ENCODE data around the gene PCDHGA9. TPM values are rescaled to one million over a fixed set of nuclear protein-coding genes. Genes with fewer than 3 reads are reported as not detected.
"Not testable (repeated sequence)": the region's sequence is repeated elsewhere in the genome, so short reads cannot be mapped to it uniquely, and the experiment has no call there.

The PCDHGA9 gene
- total RNA-seq, 6 experiments from 2014 or later, result 1.0 to 2.5 (median 1.3) TPM

GRCh38 chr5:141389153-141390042 lies 13.2 kb upstream of the PCDHGA9 start:
- no peak overlapping the region for H3K27ac ChIP-seq
- no peaks in the 10 kb centered on the region for H3K27me3 ChIP-seq
- H3K9me3 ChIP-seq, result peaks cover 0 to 14% (median 5%) of the 10 kb centered on the region in 4 donors
- no peak for DNase-seq
- no peak for ATAC-seq
- peaks cover 0 to 3% (median 0%) of the 10 kb centered on the region in 4 donors for H3K36me3 ChIP-seq
- intact Hi-C loops (cut with DNase I), result no loop called here
- no peak overlapping the region for H3K4me3 ChIP-seq
- 36% methylated on average over 20 of the region's 77 CpGs for WGBS (ENCODE audit: insufficient coverage, low coverage, low lambda C conversion rate, missing lambda C conversion rate)
- TF ChIP-seq POLR2A (IDR thresholded peaks at IDR 0.05), result no peak
- TF ChIP-seq, protein P1, sequence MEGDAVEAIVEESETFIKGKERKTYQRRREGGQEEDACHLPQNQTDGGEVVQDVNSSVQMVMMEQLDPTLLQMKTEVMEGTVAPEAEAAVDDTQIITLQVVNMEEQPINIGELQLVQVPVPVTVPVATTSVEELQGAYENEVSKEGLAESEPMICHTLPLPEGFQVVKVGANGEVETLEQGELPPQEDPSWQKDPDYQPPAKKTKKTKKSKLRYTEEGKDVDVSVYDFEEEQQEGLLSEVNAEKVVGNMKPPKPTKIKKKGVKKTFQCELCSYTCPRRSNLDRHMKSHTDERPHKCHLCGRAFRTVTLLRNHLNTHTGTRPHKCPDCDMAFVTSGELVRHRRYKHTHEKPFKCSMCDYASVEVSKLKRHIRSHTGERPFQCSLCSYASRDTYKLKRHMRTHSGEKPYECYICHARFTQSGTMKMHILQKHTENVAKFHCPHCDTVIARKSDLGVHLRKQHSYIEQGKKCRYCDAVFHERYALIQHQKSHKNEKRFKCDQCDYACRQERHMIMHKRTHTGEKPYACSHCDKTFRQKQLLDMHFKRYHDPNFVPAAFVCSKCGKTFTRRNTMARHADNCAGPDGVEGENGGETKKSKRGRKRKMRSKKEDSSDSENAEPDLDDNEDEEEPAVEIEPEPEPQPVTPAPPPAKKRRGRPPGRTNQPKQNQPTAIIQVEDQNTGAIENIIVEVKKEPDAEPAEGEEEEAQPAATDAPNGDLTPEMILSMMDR (IDR thresholded peaks at IDR 0.05), result no peak
- H3K4me1 ChIP-seq, result no peaks in the 10 kb centered on the region

DNA sequence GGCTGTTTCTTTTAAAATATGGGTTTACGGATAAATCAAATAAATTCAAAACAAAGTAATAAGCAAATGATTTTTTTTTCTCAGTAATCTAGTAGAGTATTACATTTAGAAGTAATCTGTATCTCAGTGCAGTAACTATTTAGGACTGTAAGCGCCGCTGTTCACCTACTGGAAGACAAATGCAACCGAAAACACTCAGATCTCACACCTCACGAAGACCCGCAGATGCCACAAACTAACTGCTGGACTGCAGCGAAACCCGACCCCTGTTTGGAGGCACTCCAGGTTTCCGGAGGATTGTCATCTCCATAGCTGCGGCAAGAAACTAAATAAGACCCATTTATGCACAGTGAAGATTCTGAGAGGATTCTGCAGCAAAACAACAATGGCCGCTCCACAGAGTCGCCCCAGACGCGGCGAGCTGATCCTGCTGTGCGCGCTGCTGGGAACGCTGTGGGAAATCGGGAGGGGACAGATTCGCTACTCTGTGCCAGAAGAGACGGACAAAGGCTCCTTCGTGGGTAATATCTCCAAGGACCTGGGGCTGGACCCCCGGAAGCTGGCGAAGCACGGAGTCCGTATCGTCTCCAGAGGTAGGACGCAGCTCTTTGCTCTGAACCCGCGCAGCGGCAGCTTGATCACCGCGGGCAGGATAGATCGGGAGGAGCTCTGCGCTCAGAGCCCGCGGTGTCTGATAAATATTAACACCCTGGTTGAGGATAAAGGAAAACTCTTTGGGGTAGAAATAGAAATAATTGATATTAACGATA lies 10.0 kb upstream of the PCDHGA9 start, which contains the start of gene PCDHGA8:
TSS of gene PCDHGA8 (plus strand) at position 205 of the 770 bp plus-strand sequence. CDS start at position 386, 181 bp downstream.
- H3K4me1 ChIP-seq, result no peaks in the 10 kb centered on the region
- H3K27ac ChIP-seq, result no peak within 1 kb of the TSS
- H3K9me3 ChIP-seq, result peaks cover 0 to 20% (median 5%) of the 10 kb centered on the region in 4 donors
- 34% methylated on average over 23 of the region's 38 CpGs for WGBS (ENCODE audit: insufficient coverage, low coverage, low lambda C conversion rate, missing lambda C conversion rate)
- intact Hi-C loops (cut with DNase I), result no loop called here
- TF ChIP-seq, protein P1 (IDR thresholded peaks at IDR 0.05), result no peak
- no peak for TF ChIP-seq POLR2A (IDR thresholded peaks at IDR 0.05)
- no peak within 1 kb of the TSS for H3K4me3 ChIP-seq
- peaks cover 0 to 3% (median 0%) of the 10 kb centered on the region in 4 donors for H3K36me3 ChIP-seq
- no peaks in the 10 kb centered on the region for H3K27me3 ChIP-seq
- no peak for ATAC-seq
- no peak for DNase-seq

GRCh38 chr5:141393267-141393666 lies 9.3 kb upstream of the PCDHGA9 start:
- ATAC-seq, result no peak
- intact Hi-C loops (cut with DNase I), result no loop called here
- peaks cover 0 to 3% (median 0%) of the 10 kb centered on the region in 4 donors for H3K36me3 ChIP-seq
- no peak overlapping the region for H3K27ac ChIP-seq
- no peak overlapping the region for H3K4me3 ChIP-seq
- peaks cover 0 to 19% (median 5%) of the 10 kb centered on the region in 4 donors for H3K9me3 ChIP-seq
- DNase-seq, result no peak
- H3K4me1 ChIP-seq, result no peaks in the 10 kb centered on the region
- 50% methylated on average over 16 of the region's 21 CpGs for WGBS (ENCODE audit: insufficient coverage, low coverage, low lambda C conversion rate, missing lambda C conversion rate)
- no peaks in the 10 kb centered on the region for H3K27me3 ChIP-seq
- TF ChIP-seq, protein P1 (IDR thresholded peaks at IDR 0.05), result no peak
- no peak for TF ChIP-seq POLR2A (IDR thresholded peaks at IDR 0.05)

DNA sequence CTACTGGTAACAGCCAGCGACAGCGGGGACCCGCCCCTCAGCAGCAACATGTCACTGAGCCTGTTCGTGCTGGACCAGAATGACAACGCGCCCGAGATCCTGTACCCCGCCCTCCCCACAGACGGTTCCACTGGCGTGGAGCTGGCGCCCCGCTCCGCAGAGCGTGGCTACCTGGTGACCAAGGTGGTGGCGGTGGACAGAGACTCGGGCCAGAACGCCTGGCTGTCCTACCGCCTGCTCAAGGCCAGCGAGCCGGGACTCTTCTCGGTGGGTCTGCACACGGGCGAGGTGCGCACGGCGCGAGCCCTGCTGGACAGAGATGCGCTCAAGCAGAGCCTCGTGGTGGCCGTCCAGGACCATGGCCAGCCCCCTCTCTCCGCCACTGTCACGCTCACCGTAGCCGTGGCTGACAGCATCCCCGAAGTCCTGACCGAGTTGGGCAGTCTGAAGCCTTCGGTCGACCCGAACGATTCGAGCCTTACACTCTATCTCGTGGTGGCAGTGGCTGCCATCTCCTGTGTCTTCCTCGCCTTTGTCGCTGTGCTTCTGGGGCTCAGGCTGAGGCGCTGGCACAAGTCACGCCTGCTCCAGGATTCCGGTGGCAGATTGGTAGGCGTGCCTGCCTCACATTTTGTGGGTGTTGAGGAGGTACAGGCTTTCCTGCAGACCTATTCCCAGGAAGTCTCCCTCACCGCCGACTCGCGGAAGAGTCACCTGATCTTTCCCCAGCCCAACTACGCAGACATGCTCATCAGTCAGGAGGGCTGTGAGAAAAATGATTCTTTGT lies 8.0 kb upstream of the PCDHGA9 start:
- H3K4me3 ChIP-seq; H3K36me3 ChIP-seq; H3K27ac ChIP-seq; intact Hi-C loops (cut with DNase I); H3K4me1 ChIP-seq; H3K27me3 ChIP-seq; ATAC-seq; DNase-seq: not testable (repeated sequence)
- 47% methylated on average over 21 of the region's 53 CpGs for WGBS (ENCODE audit: insufficient coverage, low coverage, low lambda C conversion rate, missing lambda C conversion rate)
- peaks cover 0 to 24% (median 6%) of the 10 kb centered on the region in 4 donors for H3K9me3 ChIP-seq

All from right lobe of liver (tissue), 6 donors.